OCI-LY7 (cell line): ENCODE measurements around the gene KCNA2. TPM values are rescaled to one million over a fixed set of nuclear protein-coding genes. Genes with fewer than 3 reads are reported as not detected.

Experiments
- BruUV-seq: library from RNA; stranded (reverse); fragments of 400-500 nt; replicated peaks from 2 replicates; lab custom pipeline; 2021; lab: Mats Ljungman, UMichigan
- CTCF ChIA-PET: fragments of 300-600 bp; sonication (Branson Sonifier 250); formaldehyde crosslinking; loops from one replicate; lab custom pipeline; 2022; ENCODE audit warnings: antibody characterized with exemption; ENCODE audit not compliant: unreplicated experiment; lab: Charles Lee
- POLR2A ChIA-PET: fragments of 300-600 bp; sonication (Branson Sonifier 250); formaldehyde crosslinking; loops from one replicate; lab custom pipeline; 2022; ENCODE audit warnings: antibody characterized with exemption; lab: Charles Lee
- DNase-seq: peaks from one replicate; pipeline ENCODE4 v3.0.0-alpha.2; 2015; ENCODE audit warnings: low spot score
- H2AFZ ChIP-seq: fragments of 200-600 bp; sonication (generic), shearing (Covaris generic); 2 replicates; pipeline ENCODE4 v1.6.1; 2014; ENCODE audit warnings: mild to moderate bottlenecking, antibody characterized with exemption, low read length, moderate library complexity
- H3K27ac ChIP-seq: fragments of 200-600 bp; sonication (generic); 2 replicates; pipeline ENCODE4 v1.5.1; 2014; ENCODE audit warnings: mixed run types, low read depth, mild to moderate bottlenecking, moderate library complexity, low read length, inconsistent platforms; ENCODE audit not compliant: poor library complexity, severe bottlenecking
- H3K36me3 ChIP-seq: fragments of 200-600 bp; sonication (generic); 2 replicates; pipeline ENCODE4 v1.6.1; 2014; ENCODE audit warnings: mild to moderate bottlenecking, antibody characterized with exemption, low read length, moderate library complexity, mixed read lengths; ENCODE audit not compliant: insufficient read depth
- H3K4me1 ChIP-seq: fragments of 200-600 bp; sonication (generic); 2 replicates; pipeline ENCODE4 v1.5.1; 2014; ENCODE audit warnings: mild to moderate bottlenecking, low read length; ENCODE audit not compliant: insufficient read depth, poor library complexity, severe bottlenecking
- H3K4me2 ChIP-seq: fragments of 200-600 bp; sonication (generic); 2 replicates; pipeline ENCODE4 v1.6.1; 2014; ENCODE audit warnings: mild to moderate bottlenecking, low read length
- H3K4me3 ChIP-seq: fragments of 200-600 bp; sonication (generic); 2 replicates; pipeline ENCODE4 v1.5.1; 2014; ENCODE audit warnings: mild to moderate bottlenecking, low read depth, low read length; ENCODE audit not compliant: poor library complexity, severe bottlenecking
- H3K79me2 ChIP-seq: fragments of 200-600 bp; sonication (generic); 2 replicates; pipeline ENCODE4 v1.6.1; 2016; ENCODE audit warnings: low read depth, mild to moderate bottlenecking, low read length, moderate library complexity, mixed read lengths; ENCODE audit not compliant: insufficient read depth
- H3K9me2 ChIP-seq: fragments of 200-600 bp; sonication (generic); 2 replicates; pipeline ENCODE4 v1.6.1; 2016; ENCODE audit warnings: mild to moderate bottlenecking, low read length, mixed read lengths; ENCODE audit not compliant: insufficient read depth
- H3K9me3 ChIP-seq: fragments of 200-600 bp; sonication (generic); 2 replicates; pipeline ENCODE4 v1.6.1; 2014; ENCODE audit warnings: mild to moderate bottlenecking, mixed run types, low read length, mixed read lengths
- H4K20me1 ChIP-seq: fragments of 200-600 bp; sonication (generic); 2 replicates; pipeline ENCODE4 v1.6.1; 2014; ENCODE audit warnings: mild to moderate bottlenecking, antibody characterized with exemption, low read length, moderate library complexity, mixed read lengths; ENCODE audit not compliant: insufficient read depth
- CTCF ChIP-seq: fragments of 200-600 bp; sonication (generic); conservative IDR thresholded peaks from 2 replicates; pipeline ENCODE4 v1.5.1; 2014; ENCODE audit warnings: mild to moderate bottlenecking, antibody characterized with exemption, low read length, moderate library complexity, mixed read lengths
- EZH2phosphoT487 ChIP-seq: fragments of 200-600 bp; sonication (generic); IDR thresholded peaks from 2 replicates; pipeline ENCODE4 v1.6.1; 2018; ENCODE audit warnings: low read depth, borderline replicate concordance, mild to moderate bottlenecking, mixed run types, antibody characterized with exemption, low read length, moderate library complexity, mixed read lengths
- intact Hi-C: fragments of 100-400 bp; cut with micrococcal nuclease; formaldehyde crosslinking; loops from one replicate; pipeline ENCODE4 v1.10.0; 2022; ENCODE audit not compliant: unreplicated experiment
- total RNA-seq, 2 experiments: library from RNA; depleted of rRNA in 1 of 2; stranded (reverse); fragments of >200 nt in 1 of 2; shearing (Covaris generic) in 1 of 2; gene quantifications; 2 replicates each; pipeline ENCODE4 v1.2.3, GENCODE V29; 2014 to 2022

The KCNA2 gene
- total RNA-seq, 2 experiments from 2014 or later: 0.22 to 2.3 TPM

DNA sequence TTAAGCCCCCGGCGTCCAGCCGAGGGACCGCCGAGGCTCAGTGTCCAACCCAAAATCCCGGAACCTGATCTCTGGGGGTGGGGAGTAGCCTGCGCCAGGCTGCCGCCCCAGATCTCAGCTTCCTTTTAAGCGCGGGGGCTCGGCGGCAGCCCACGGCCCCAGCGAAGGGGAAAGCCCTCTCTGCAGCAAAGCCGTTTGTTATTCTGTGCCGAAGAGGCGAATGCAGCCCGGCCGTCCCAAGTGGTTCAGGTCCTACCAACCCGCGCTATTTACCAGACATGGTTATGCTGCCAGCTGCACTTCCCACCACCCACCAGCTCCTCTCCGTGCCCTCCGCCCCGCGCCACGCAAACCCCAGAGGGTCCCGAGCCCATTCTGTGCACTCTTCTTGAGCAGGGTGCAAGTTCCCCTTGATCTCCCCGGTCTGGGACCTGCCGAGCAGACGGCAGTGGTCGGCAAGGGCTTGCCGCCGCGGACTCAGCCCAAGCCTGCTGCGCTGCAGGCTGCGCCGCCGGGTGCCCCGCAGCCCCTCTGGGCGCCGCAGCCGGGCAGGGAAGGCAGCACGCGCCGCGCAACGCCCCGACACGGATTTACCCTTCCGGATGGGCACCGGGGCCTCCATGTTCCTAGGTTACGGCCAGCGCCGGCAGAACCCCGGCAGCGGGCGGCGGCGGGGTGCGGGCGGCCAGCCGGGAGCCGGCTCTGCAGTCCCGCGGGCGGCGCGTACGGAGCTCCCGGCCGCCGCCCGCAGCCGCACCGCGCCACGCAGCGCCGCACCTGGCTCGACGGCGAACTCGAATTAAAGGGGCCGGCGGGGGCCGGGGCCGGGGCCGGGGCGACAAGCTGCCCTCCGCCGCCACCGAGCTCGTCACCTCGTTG, 738 bp upstream of the KCNA2 start:
- no peaks in the 10 kb centered on the region for H3K36me3 ChIP-seq
- no peaks in the 10 kb centered on the region for H3K9me2 ChIP-seq
- intact Hi-C loops: no loop called here
- H3K79me2 ChIP-seq: no peaks in the 10 kb centered on the region
- H3K27ac ChIP-seq: no peak overlapping the region
- CTCF ChIA-PET: interaction anchor here (0.7 kb wide), 1 partner anchor 1074 kb away, joined by 3 read pairs; no protein-coding TSS in a partner anchor
- POLR2A ChIA-PET: no interaction called here
- H2AFZ ChIP-seq: no peak overlapping the region
- H3K4me1 ChIP-seq: no peaks in the 10 kb centered on the region
- no peaks in the 10 kb centered on the region for H4K20me1 ChIP-seq
- no peaks in the 10 kb centered on the region for H3K9me3 ChIP-seq
- H3K4me2 ChIP-seq: peak overlapping the region; percentile 21; the same call in 1 of the 2 replicates
- BruUV-seq: no TSS peak
- no peak for DNase-seq
- TF ChIP-seq CTCF (no peak), EZH2phosphoT487 (peak; percentile 90; the same call in 1 of the 2 replicates)
- H3K4me3 ChIP-seq: no peak overlapping the region

DNA sequence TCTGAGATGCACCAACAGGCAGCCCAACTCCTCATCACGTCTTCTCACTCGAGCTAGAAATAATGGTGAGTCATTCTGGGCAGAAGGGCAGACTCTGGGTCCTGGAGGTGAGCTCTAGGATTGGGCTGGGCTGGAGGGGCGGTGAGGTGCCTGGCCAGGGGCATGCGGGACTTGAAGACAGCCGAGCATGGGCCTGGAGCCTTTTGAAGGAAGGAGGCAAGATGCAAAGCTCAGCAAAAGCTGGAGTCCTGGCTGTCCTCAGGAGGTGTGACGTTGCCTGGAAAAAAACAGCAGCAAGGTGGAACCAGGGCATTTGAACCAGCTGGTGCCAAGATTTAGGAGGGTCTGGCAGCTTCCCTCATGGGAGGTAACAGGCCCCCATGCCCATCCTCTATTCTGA, 712 bp downstream of the KCNA2 start:
- no peaks in the 10 kb centered on the region for H3K9me3 ChIP-seq
- H3K79me2 ChIP-seq: no peaks in the 10 kb centered on the region
- TF ChIP-seq EZH2phosphoT487: no peak
- no peak for TF ChIP-seq CTCF
- H3K4me2 ChIP-seq: no peak overlapping the region
- CTCF ChIA-PET: interaction anchor here (0.5 to 0.6 kb wide), 2 partner anchors 189 to 433 kb away, joined by 3 to 4 read pairs; no protein-coding TSS in a partner anchor
- H3K9me2 ChIP-seq: no peaks in the 10 kb centered on the region
- no peak overlapping the region for H3K4me3 ChIP-seq
- no peak overlapping the region for H2AFZ ChIP-seq
- DNase-seq: no peak
- no peak overlapping the region for H3K27ac ChIP-seq
- POLR2A ChIA-PET: no interaction called here
- no peaks in the 10 kb centered on the region for H4K20me1 ChIP-seq
- H3K36me3 ChIP-seq: no peaks in the 10 kb centered on the region
- no peaks in the 10 kb centered on the region for H3K4me1 ChIP-seq
- intact Hi-C loops: no loop called here
- BruUV-seq: no TSS peak
